A549 (cell line): ENCODE measurements around the gene PXK. TPM values are rescaled to one million over a fixed set of nuclear protein-coding genes. Genes with fewer than 3 reads are reported as not detected.

ENCODE experiments used
- ATAC-seq, 2 experiments: fragments of 200-7000 bp in 1 of 2; fragments of >200 bp in 1 of 2; cut with Nextera tagmentation in 1 of 2; cut with Tn5 transposase in 1 of 2; 3 replicates each; pipeline versions ENCODE4 v1.8.0 to v1.9.1; 2018 to 2020; ENCODE audit warnings: mild to moderate bottlenecking in 1 of 2, moderate library complexity in 1 of 2
- CTCF ChIA-PET: fragments of 300-600 bp; sonication (Branson Sonifier 250); formaldehyde crosslinking; extraction: SDS; loops from one replicate; lab custom pipeline; 2021; ENCODE audit warnings: antibody characterized with exemption, inconsistent platforms; lab: Yijun Ruan, JAX
- POLR2A ChIA-PET: fragments of 350-600 bp; formaldehyde crosslinking; extraction: SDS; loops from one replicate; lab custom pipeline; 2021; ENCODE audit warnings: antibody characterized with exemption, inconsistent platforms; lab: Yijun Ruan, JAX
- DNase-seq, 2 experiments: peaks; one replicate each; pipeline versions ENCODE4 v3.0.0 to v3.0.0-alpha.2; 2011 to 2016; ENCODE audit warnings: low read depth in 1 of 2, low spot score in 1 of 2
- FAIRE-seq: peaks from 2 replicates; lab custom pipeline; 2011; peaks lifted over from hg19 to GRCh38; lab: Jason Lieb, UNC
- H3K27ac ChIP-seq, 2 experiments: fragments of >200 bp; sonication (Bioruptor Twin); formaldehyde crosslinking; 3 replicates each; pipeline ENCODE4 v1.5.1; 2016 to 2017
- H3K4me1 ChIP-seq: fragments of >200 bp; sonication (Bioruptor Twin); formaldehyde crosslinking; 3 replicates; pipeline ENCODE4 v1.6.1; 2016
- H3K4me2 ChIP-seq: fragments of >200 bp; sonication (Bioruptor Twin); formaldehyde crosslinking; 3 replicates; pipeline ENCODE4 v1.6.1; 2016
- H3K4me3 ChIP-seq: fragments of >200 bp; sonication (Bioruptor Twin); formaldehyde crosslinking; 3 replicates; pipeline ENCODE4 v1.5.1; 2016
- H3K9me3 ChIP-seq: fragments of >200 bp; sonication (Bioruptor Twin); formaldehyde crosslinking; 3 replicates; pipeline ENCODE4 v1.6.1; 2016
- BCL3 ChIP-seq: fragments of >200 bp; sonication (Bioruptor Twin); formaldehyde crosslinking; IDR thresholded peaks from 3 replicates; pipeline ENCODE4 v1.6.1; 2016
- CHD4 ChIP-seq: fragments of 200-600 bp; sonication (generic); IDR thresholded peaks from 2 replicates; pipeline ENCODE4 v1.6.1; 2016; ENCODE audit warnings: antibody characterized with exemption, mild to moderate bottlenecking, borderline replicate concordance
- ESRRA ChIP-seq: fragments of 150-350 bp; IDR thresholded peaks from 2 replicates; pipeline ENCODE4 v1.6.1; 2014; ENCODE audit warnings: mild to moderate bottlenecking, low read length, borderline replicate concordance
- FOSB ChIP-seq: fragments of 250-450 bp; sonication (Bioruptor Pico); IDR thresholded peaks from 2 replicates; pipeline ENCODE4 v1.5.0; 2020; ENCODE audit warnings: mild to moderate bottlenecking, moderate library complexity
- FOSL2 ChIP-seq, 2 experiments: fragments of 450-650 bp in 1 of 2; fragments of >200 bp in 1 of 2; sonication (Bioruptor Twin) in 1 of 2; formaldehyde crosslinking; IDR thresholded peaks; 2 replicates each; pipeline versions ENCODE4 v1.5.0 to v1.6.1; 2016 to 2020; ENCODE audit warnings: mild to moderate bottlenecking in 1 of 2, moderate library complexity in 1 of 2
- FOXS1 ChIP-seq: fragments of 250-450 bp; sonication (Bioruptor Pico); IDR thresholded peaks from 2 replicates; pipeline ENCODE4 v1.5.0; 2020; ENCODE audit warnings: mild to moderate bottlenecking, moderate library complexity
- GATA3 ChIP-seq: IDR thresholded peaks from 2 replicates; pipeline ENCODE4 v1.6.1; 2012; ENCODE audit warnings: borderline replicate concordance
- HDAC2 ChIP-seq: fragments of 200-600 bp; sonication (generic); IDR thresholded peaks from 2 replicates; pipeline ENCODE4 v1.6.1; 2016
- HEYL ChIP-seq: fragments of 250-450 bp; sonication (Bioruptor Pico); IDR thresholded peaks from 2 replicates; pipeline ENCODE4 v1.8.0; 2021; ENCODE audit warnings: mild to moderate bottlenecking, moderate library complexity
- HOXA7 ChIP-seq: fragments of 250-450 bp; sonication (Bioruptor Pico); IDR thresholded peaks from 2 replicates; pipeline ENCODE4 v1.5.0; 2020; ENCODE audit warnings: mild to moderate bottlenecking, moderate library complexity
- HOXB5 ChIP-seq: fragments of 250-450 bp; sonication (Bioruptor Pico); IDR thresholded peaks from 2 replicates; pipeline ENCODE4 v1.5.0; 2020; ENCODE audit warnings: mild to moderate bottlenecking, moderate library complexity
- JUNB ChIP-seq: fragments of >200 bp; sonication (Bioruptor Twin); formaldehyde crosslinking; IDR thresholded peaks from 2 replicates; pipeline ENCODE4 v1.6.1; 2016
- KDM1A ChIP-seq: fragments of 200-600 bp; sonication (generic); IDR thresholded peaks from 2 replicates; pipeline ENCODE4 v1.6.1; 2016; ENCODE audit warnings: low read depth, mild to moderate bottlenecking
- MAX ChIP-seq: IDR thresholded peaks from 2 replicates; pipeline ENCODE4 v1.6.1; 2012
- MAZ ChIP-seq: fragments of 150-350 bp; IDR thresholded peaks from 2 replicates; pipeline ENCODE4 v1.6.1; 2014; ENCODE audit warnings: antibody characterized with exemption, low read depth, low read length, borderline replicate concordance
- NPAS2 ChIP-seq: fragments of 250-450 bp; sonication (Bioruptor Pico); IDR thresholded peaks from 2 replicates; pipeline ENCODE4 v1.8.0; 2022; ENCODE audit warnings: mild to moderate bottlenecking, moderate library complexity, borderline replicate concordance
- NR3C1 ChIP-seq: fragments of >200 bp; sonication (Bioruptor Twin); formaldehyde crosslinking; IDR thresholded peaks from 3 replicates; pipeline ENCODE4 v1.6.1; 2017
- POLR2A ChIP-seq: IDR thresholded peaks from 2 replicates; pipeline ENCODE4 v1.6.1; 2012; ENCODE audit warnings: mild to moderate bottlenecking, low read length
- POLR2AphosphoS2 ChIP-seq: conservative IDR thresholded peaks from 2 replicates; pipeline ENCODE4 v1.6.1; 2012; ENCODE audit warnings: low read length, improper control_type of control experiment, inconsistent platforms
- RFX5 ChIP-seq: fragments of 450-650 bp; IDR thresholded peaks from 2 replicates; pipeline ENCODE4 v1.7.1; 2014; ENCODE audit warnings: antibody characterized with exemption, mild to moderate bottlenecking, moderate library complexity
- RNF2 ChIP-seq: fragments of 200-600 bp; sonication (generic); IDR thresholded peaks from 2 replicates; pipeline ENCODE4 v1.6.1; 2016; ENCODE audit warnings: low read depth, mild to moderate bottlenecking, antibody characterized with exemption, moderate library complexity, borderline replicate concordance
- SREBF2 ChIP-seq: fragments of 450-650 bp; IDR thresholded peaks from 2 replicates; pipeline ENCODE4 v1.6.1; 2014; ENCODE audit warnings: mild to moderate bottlenecking, moderate library complexity
- TFCP2L1 ChIP-seq: fragments of 250-450 bp; sonication (Bioruptor Pico); IDR thresholded peaks from 2 replicates; pipeline ENCODE4 v1.5.0; 2021; ENCODE audit warnings: mild to moderate bottlenecking
- USF2 ChIP-seq: fragments of 450-650 bp; IDR thresholded peaks from 2 replicates; pipeline ENCODE4 v1.6.1; 2014; ENCODE audit warnings: antibody characterized with exemption
- ZC3H11A ChIP-seq: fragments of 450-650 bp; IDR thresholded peaks from 2 replicates; pipeline ENCODE4 v1.6.1; 2014; ENCODE audit warnings: antibody characterized with exemption, mild to moderate bottlenecking
- ZFP36 ChIP-seq: fragments of 450-650 bp; IDR thresholded peaks from 2 replicates; pipeline ENCODE4 v1.6.1; 2014; ENCODE audit warnings: borderline replicate concordance; ENCODE audit not compliant: partially characterized antibody
- WGBS: methylation state at CpG from one replicate; pipeline ENCODE4 v1.1.6; 2017; ENCODE audit errors: missing lambda C conversion rate; 5-methylcytosine and 5-hydroxymethylcytosine counted together
- polyA plus RNA-seq, 4 experiments: library from polyadenylated mRNA; depleted of rRNA in 3 of 4; stranded (reverse); fragments of >200 nt; fragmentation: RNase III in 1 of 4; extraction: RNeasy Plus Mini Kit Qiagen cat#74134 plus additional on column Dnase treatment in 1 of 4; gene quantifications; 2 replicates in 3 of 4; 3 replicates in 1 of 4; pipeline ENCODE4 v1.2.3, GENCODE V29; 2011 to 2017

PXK gene
- polyA plus RNA-seq, 2 of the 4 experiments (the other 2 are of a cell fraction) = 4.4 to 10.5 TPM

GRCh38 chr3:58418227-58418626 is 85.5 kb downstream of the PXK start:
- TF ChIP-seq NR3C1 (no peak), JUNB (no peak), FOSB (CRISPR knock-in tag) (no peak), SREBF2 (no peak), ESRRA (no peak), POLR2AphosphoS2 (no peak), KDM1A (no peak), ZFP36 (no peak), USF2 (no peak), RFX5 (no peak), HOXB5 (no peak), TFCP2L1 (CRISPR knock-in tag) (no peak), FOXS1 (CRISPR knock-in tag) (no peak), MAX (no peak), FOSL2 (IDR thresholded peaks at IDR 0.05) (no peak), FOSL2 (CRISPR knock-in tag; IDR thresholded peaks at IDR 0.05) (no peak), ZC3H11A (no peak), HOXA7 (CRISPR knock-in tag) (no peak), BCL3 (no peak), MAZ (no peak)
- 68% methylated on average over 6 of the region's 6 CpGs for WGBS
- H3K4me3 ChIP-seq = no peak overlapping the region
- ATAC-seq (no peak), DNase-seq (no peak), FAIRE-seq (no peak)
- no peaks in the 10 kb centered on the region for H3K9me3 ChIP-seq
- POLR2A ChIA-PET = no interaction called here
- H3K27ac ChIP-seq = no peak overlapping the region
- CTCF ChIA-PET = interaction anchor here (0.6 to 4.5 kb wide), 4 partner anchors 9 to 112 kb away, joined by 3 to 30 read pairs (median 4); partner anchors contain the start of genes HTD2 and RPP14
- H3K4me1 ChIP-seq = no peaks in the 10 kb centered on the region
- H3K4me2 ChIP-seq = no peak overlapping the region

GRCh38 chr3:58419780-58420507 is 87.3 kb downstream of the PXK start:
- 64% methylated on average over 7 of the region's 7 CpGs for WGBS
- H3K4me2 ChIP-seq = no peak overlapping the region
- no peaks in the 10 kb centered on the region for H3K9me3 ChIP-seq
- CTCF ChIA-PET = no interaction called here
- FAIRE-seq = no peak
- TF ChIP-seq CHD4 (no peak), HDAC2 (no peak), NPAS2 (CRISPR knock-in tag) (no peak), NR3C1 (no peak), POLR2A (no peak), HEYL (CRISPR knock-in tag) (no peak), GATA3 (no peak), ZC3H11A (no peak), ZFP36 (no peak), RNF2 (no peak), FOXS1 (CRISPR knock-in tag) (no peak)
- no peak overlapping the region for H3K27ac ChIP-seq
- no peaks in the 10 kb centered on the region for H3K4me1 ChIP-seq
- POLR2A ChIA-PET = no interaction called here
- ATAC-seq = no peak
- no peak for DNase-seq
- H3K4me3 ChIP-seq = no peak overlapping the region
